Neuronal stem cell (in vitro differentiated cells): ENCODE measurements around the gene TNFRSF21.

Source experiments
- DNase-seq: peaks from one replicate; pipeline ENCODE4 v3.0.0-alpha.2; 2013; ENCODE audit warnings: low spot score
- H2AFZ ChIP-seq: one replicate; pipeline ENCODE4 v1.6.1; 2013; ENCODE audit warnings: mild to moderate bottlenecking, low read length, inconsistent platforms
- H2AK5ac ChIP-seq: 2 replicates; pipeline ENCODE4 v1.6.1; 2013; ENCODE audit warnings: low read depth, mild to moderate bottlenecking, inconsistent platforms, low read length, moderate library complexity, mixed read lengths
- H2BK120ac ChIP-seq: 2 replicates; pipeline ENCODE4 v1.6.1; 2013; ENCODE audit warnings: low read depth, mild to moderate bottlenecking, inconsistent platforms, low read length, moderate library complexity, mixed read lengths
- H2BK12ac ChIP-seq: one replicate; pipeline ENCODE4 v1.6.1; 2013; ENCODE audit warnings: low read length, inconsistent platforms
- H2BK15ac ChIP-seq: 2 replicates; pipeline ENCODE4 v1.6.1; 2013; ENCODE audit warnings: mild to moderate bottlenecking, low read length, inconsistent platforms, mixed read lengths
- H2BK5ac ChIP-seq: one replicate; pipeline ENCODE4 v1.6.1; 2013; ENCODE audit warnings: inconsistent platforms, mild to moderate bottlenecking, low read length, moderate library complexity
- H3K14ac ChIP-seq: one replicate; pipeline ENCODE4 v1.6.1; 2013; ENCODE audit warnings: low read length, inconsistent platforms
- H3K18ac ChIP-seq: 2 replicates; pipeline ENCODE4 v1.6.1; 2013; ENCODE audit warnings: low read length, inconsistent platforms
- H3K23ac ChIP-seq: 2 replicates; pipeline ENCODE4 v1.6.1; 2013; ENCODE audit warnings: low read depth, mild to moderate bottlenecking, mixed read lengths, low read length, inconsistent platforms; ENCODE audit not compliant: poor library complexity
- H3K27ac ChIP-seq: replicated peaks from 3 replicates; pipeline ENCODE4 v1.5.1; 2013; ENCODE audit warnings: low read length, inconsistent platforms
- H3K27me3 ChIP-seq, 3 experiments: 2 replicates each; pipeline ENCODE4 v1.6.1; 2013; ENCODE audit warnings: low read length in 3 of 3, mild to moderate bottlenecking in 2 of 3, inconsistent platforms in 1 of 3, low read depth in 1 of 3, mixed read lengths in 1 of 3, moderate library complexity in 1 of 3; ENCODE audit not compliant: control insufficient read depth in 3 of 3, insufficient read depth in 3 of 3
- H3K36me3 ChIP-seq, 2 donors: replicated peaks in 1 of 2; 2 replicates each; pipeline ENCODE4 v1.6.1; 2013; ENCODE audit warnings: low read length in 2 of 2; ENCODE audit not compliant: control insufficient read depth in 2 of 2, insufficient read depth in 2 of 2
- H3K4ac ChIP-seq: 2 replicates; pipeline ENCODE4 v1.6.1; 2013; ENCODE audit warnings: inconsistent platforms, mild to moderate bottlenecking, low read length, moderate library complexity
- H3K4me1 ChIP-seq, 2 donors: 1 replicate in 1 of 2; 2 replicates in 1 of 2; pipeline ENCODE4 v1.6.1; 2013; ENCODE audit warnings: low read length in 2 of 2, low read depth in 1 of 2; ENCODE audit not compliant: control insufficient read depth in 2 of 2, insufficient read depth in 1 of 2
- H3K4me2 ChIP-seq: one replicate; pipeline ENCODE4 v1.6.1; 2013; ENCODE audit warnings: mild to moderate bottlenecking, low read length, inconsistent platforms; ENCODE audit not compliant: insufficient read depth, poor library complexity, severe bottlenecking
- H3K4me3 ChIP-seq, 2 donors: 2 replicates each; pipeline ENCODE4 v1.5.1; 2013; ENCODE audit warnings: low read length in 2 of 2, mild to moderate bottlenecking in 2 of 2, inconsistent platforms in 1 of 2, moderate library complexity in 1 of 2
- H3K79me1 ChIP-seq: one replicate; pipeline ENCODE4 v1.6.1; 2013; ENCODE audit warnings: low read depth, mild to moderate bottlenecking, inconsistent platforms, low read length, moderate library complexity
- H3K9ac ChIP-seq: one replicate; pipeline ENCODE4 v1.6.1; 2013; ENCODE audit warnings: mild to moderate bottlenecking, low read depth, low read length, inconsistent platforms; ENCODE audit not compliant: poor library complexity
- H3K9me3 ChIP-seq, 2 donors: replicated peaks in 1 of 2; 2 replicates each; pipeline versions ENCODE3 to v1.6.1; 2013; ENCODE audit warnings: low read length in 2 of 2, mild to moderate bottlenecking in 2 of 2, inconsistent platforms in 1 of 2, low read depth in 1 of 2, mixed read lengths in 1 of 2, moderate library complexity in 1 of 2; ENCODE audit not compliant: control insufficient read depth in 2 of 2, insufficient read depth in 1 of 2
- H4K8ac ChIP-seq: one replicate; pipeline ENCODE4 v1.6.1; 2013; ENCODE audit warnings: low read depth, mild to moderate bottlenecking, inconsistent platforms, low read length, moderate library complexity
- H4K91ac ChIP-seq: one replicate; pipeline ENCODE4 v1.6.1; 2013; ENCODE audit warnings: low read length, low read depth, mild to moderate bottlenecking, inconsistent platforms; ENCODE audit not compliant: poor library complexity
- WGBS, 2 donors: extraction: QIAGEN DNeasy Blood & Tissue Kit; methylation state at CpG; one replicate each; pipeline ENCODE4 v1.1.7; 2013; ENCODE audit warnings: missing lambda C conversion rate in 2 of 2, mixed read lengths in 1 of 2; ENCODE audit not compliant: insufficient read length in 2 of 2, insufficient replicate concordance in 1 of 2; ENCODE audit errors: extremely low coverage in 2 of 2; 5-methylcytosine and 5-hydroxymethylcytosine counted together

TNFRSF21 gene

GRCh38 chr6:47303861-47304260 is 5.8 kb downstream of the TNFRSF21 start:
- Histone ChIP-seq H3K79me1 (peaks cover 2% of the 10 kb centered on the region), H3K14ac (no peak overlapping the region), H3K4me1 (peaks cover 2 to 3% of the 10 kb centered on the region in 2 donors), H2AK5ac (no peak overlapping the region), H3K4me3 (no peak overlapping the region), H3K9ac (no peak overlapping the region), H3K23ac (no peak overlapping the region), H2BK15ac (no peak overlapping the region), H3K27ac (no peak overlapping the region), H3K27me3 (no peaks in the 10 kb centered on the region), H3K4ac (no peak overlapping the region), H3K9me3 (no peaks in the 10 kb centered on the region), H3K36me3 (no peaks in the 10 kb centered on the region), H3K18ac (no peak overlapping the region), H4K91ac (no peak overlapping the region), H3K4me2 (no peak overlapping the region), H2BK5ac (no peak overlapping the region), H2BK12ac (no peak overlapping the region), H2AFZ (no peak overlapping the region), H2BK120ac (no peak overlapping the region), H4K8ac (no peak overlapping the region)
- WGBS, 2 donors, result no CpG with 5 or more reads among the region's 1 CpG
- DNase-seq, result no peak

DNA sequence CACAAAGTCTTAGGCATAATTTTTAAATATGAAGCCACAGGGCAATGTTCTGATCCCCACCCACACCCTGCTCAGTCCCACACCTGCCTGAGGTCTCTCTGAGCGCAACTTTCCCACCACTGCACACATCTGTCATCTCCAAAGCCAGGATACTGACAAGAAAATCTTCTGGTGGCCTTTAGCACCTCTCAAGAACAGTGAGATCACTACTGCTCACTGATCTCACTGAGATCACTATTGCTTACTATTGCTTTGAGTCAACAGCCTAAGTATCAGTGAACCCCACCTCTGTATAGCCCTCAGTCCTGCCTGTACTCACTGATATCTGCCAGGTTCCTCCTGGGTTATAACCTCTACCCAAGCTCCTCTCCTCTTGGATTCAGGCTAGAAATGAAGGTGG is 6.4 kb downstream of the TNFRSF21 start:
- Histone ChIP-seq H3K4me1 (peaks cover 2 to 3% of the 10 kb centered on the region in 2 donors), H2BK12ac (no peak overlapping the region), H3K27me3 (no peaks in the 10 kb centered on the region), H3K27ac (no peak overlapping the region), H2BK15ac (no peak overlapping the region), H3K14ac (no peak overlapping the region), H3K4ac (no peak overlapping the region), H3K9ac (no peak overlapping the region), H2BK120ac (no peak overlapping the region), H3K79me1 (peaks cover 2% of the 10 kb centered on the region), H3K4me2 (no peak overlapping the region), H4K91ac (no peak overlapping the region), H3K36me3 (no peaks in the 10 kb centered on the region), H2AK5ac (no peak overlapping the region), H3K23ac (no peak overlapping the region), H2BK5ac (no peak overlapping the region), H3K9me3 (no peaks in the 10 kb centered on the region), H4K8ac (no peak overlapping the region), H3K18ac (no peak overlapping the region), H2AFZ (no peak overlapping the region), H3K4me3 (no peak overlapping the region)
- WGBS, 2 donors, result no CpG with 5 or more reads among the region's 1 CpG
- no peak for DNase-seq

GRCh38 chr6:47302043-47302442 is 7.7 kb downstream of the TNFRSF21 start:
- H3K79me1 ChIP-seq, result peaks cover 2% of the 10 kb centered on the region
- no peak for DNase-seq
- no peak overlapping the region for H2AK5ac ChIP-seq
- no peak overlapping the region for H3K14ac ChIP-seq
- no peak overlapping the region for H3K23ac ChIP-seq
- H3K4me2 ChIP-seq, result no peak overlapping the region
- H2BK5ac ChIP-seq, result no peak overlapping the region
- H4K91ac ChIP-seq, result no peak overlapping the region
- no peak overlapping the region for H3K18ac ChIP-seq
- H3K9me3 ChIP-seq, result no peaks in the 10 kb centered on the region
- no peak overlapping the region for H2BK120ac ChIP-seq
- H4K8ac ChIP-seq, result no peak overlapping the region
- H2AFZ ChIP-seq, result no peak overlapping the region
- no peaks in the 10 kb centered on the region for H3K36me3 ChIP-seq
- WGBS, 2 donors, result no CpG with 5 or more reads among the region's 6 CpGs
- H3K27me3 ChIP-seq, result no peaks in the 10 kb centered on the region
- H3K4me3 ChIP-seq, result no peak overlapping the region
- no peak overlapping the region for H3K9ac ChIP-seq
- H3K27ac ChIP-seq, result no peak overlapping the region
- peaks cover 0 to 2% of the 10 kb centered on the region in 2 donors for H3K4me1 ChIP-seq
- no peak overlapping the region for H3K4ac ChIP-seq
- H2BK15ac ChIP-seq, result no peak overlapping the region
- H2BK12ac ChIP-seq, result no peak overlapping the region

DNA sequence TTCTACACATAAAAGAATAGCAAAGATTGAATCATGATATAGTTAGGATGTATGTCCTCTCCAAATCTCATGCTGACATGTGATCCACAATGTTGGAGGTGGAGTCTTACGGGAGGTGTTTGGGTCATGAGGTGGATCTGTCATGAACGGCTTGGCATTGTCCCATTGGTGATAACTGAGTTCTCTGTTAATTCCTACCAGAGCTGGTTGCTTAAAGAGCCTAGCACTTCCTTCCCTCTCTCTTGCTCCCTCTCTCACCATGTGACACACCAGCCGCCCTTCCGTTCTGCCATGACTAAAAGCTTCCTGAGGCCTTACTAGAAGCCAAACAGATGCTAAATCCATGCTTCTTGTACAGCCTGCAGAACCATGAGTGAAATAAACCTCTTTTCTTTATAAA is 8.3 kb downstream of the TNFRSF21 start:
- H3K79me1 ChIP-seq, result peaks cover 2% of the 10 kb centered on the region
- no peak overlapping the region for H2BK5ac ChIP-seq
- H3K9me3 ChIP-seq, result no peaks in the 10 kb centered on the region
- no peak overlapping the region for H3K9ac ChIP-seq
- H3K4me2 ChIP-seq, result no peak overlapping the region
- no peak overlapping the region for H3K4me3 ChIP-seq
- H3K36me3 ChIP-seq, result no peaks in the 10 kb centered on the region
- H4K8ac ChIP-seq, result no peak overlapping the region
- DNase-seq, result no peak
- no peaks in the 10 kb centered on the region for H3K27me3 ChIP-seq
- no peak overlapping the region for H4K91ac ChIP-seq
- no peak overlapping the region for H2BK120ac ChIP-seq
- no peak overlapping the region for H3K4ac ChIP-seq
- no peak overlapping the region for H2AK5ac ChIP-seq
- no peak overlapping the region for H2BK12ac ChIP-seq
- H2AFZ ChIP-seq, result no peak overlapping the region
- no CpG with 5 or more reads among the region's 4 CpGs for WGBS, 2 donors
- peaks cover 0 to 6% of the 10 kb centered on the region in 2 donors for H3K4me1 ChIP-seq
- H3K18ac ChIP-seq, result no peak overlapping the region
- H3K14ac ChIP-seq, result no peak overlapping the region
- H2BK15ac ChIP-seq, result no peak overlapping the region
- H3K23ac ChIP-seq, result no peak overlapping the region
- H3K27ac ChIP-seq, result no peak overlapping the region
